ENCODE data around the gene CNTNAP1.

DNA sequence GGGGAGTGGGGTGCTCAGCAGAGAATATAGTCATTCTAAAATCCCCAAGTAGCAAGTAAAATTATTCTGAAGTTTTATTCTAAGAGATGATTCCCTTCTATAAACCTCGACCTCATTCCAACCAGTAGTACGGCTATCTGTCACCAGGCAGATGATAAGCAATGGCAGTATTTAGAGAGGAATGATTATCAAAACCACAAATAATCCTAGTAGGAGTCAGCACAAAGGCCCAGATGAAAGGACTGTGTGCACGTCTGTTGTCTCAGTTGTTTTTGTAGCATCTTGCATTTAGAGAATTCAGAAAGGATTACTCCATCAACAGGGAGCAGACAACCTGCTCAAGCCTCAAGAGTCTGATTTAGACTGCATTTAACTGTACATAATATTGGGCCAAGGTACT, 41.3 kb downstream of the CNTNAP1 start:
- TF ChIP-seq CBX3 (IDR thresholded peaks at IDR 0.05; ENCODE audit: low read depth) (no peak), POLR2A (IDR thresholded peaks at IDR 0.05; ENCODE audit: borderline replicate concordance, extremely low read depth, insufficient read depth, insufficient read length) (no peak), SIN3A (IDR thresholded peaks at IDR 0.05; ENCODE audit: low read depth) (no peak), YY1 (IDR thresholded peaks at IDR 0.05; ENCODE audit: extremely low read depth, insufficient replicate concordance, low read depth, low read length) (no peak), RAD21 (IDR thresholded peaks at IDR 0.05; ENCODE audit: low read depth) (no peak), SRF (IDR thresholded peaks at IDR 0.05; ENCODE audit: low read depth) (no peak), ATF3 (IDR thresholded peaks at IDR 0.05) (no peak), MAX (IDR thresholded peaks at IDR 0.05) (no peak), TCF7L2 (IDR thresholded peaks at IDR 0.05; ENCODE audit: borderline replicate concordance, extremely low read depth, insufficient read depth, insufficient read length) (no peak), POLR2AphosphoS5 (IDR thresholded peaks at IDR 0.05; ENCODE audit: low read depth, low read length) (no peak), EZH2 (IDR thresholded peaks at IDR 0.05) (no peak), ZNF274 (IDR thresholded peaks at IDR 0.05; ENCODE audit: low read depth, low read length) (no peak)
- TF ChIP-seq, protein P1, sequence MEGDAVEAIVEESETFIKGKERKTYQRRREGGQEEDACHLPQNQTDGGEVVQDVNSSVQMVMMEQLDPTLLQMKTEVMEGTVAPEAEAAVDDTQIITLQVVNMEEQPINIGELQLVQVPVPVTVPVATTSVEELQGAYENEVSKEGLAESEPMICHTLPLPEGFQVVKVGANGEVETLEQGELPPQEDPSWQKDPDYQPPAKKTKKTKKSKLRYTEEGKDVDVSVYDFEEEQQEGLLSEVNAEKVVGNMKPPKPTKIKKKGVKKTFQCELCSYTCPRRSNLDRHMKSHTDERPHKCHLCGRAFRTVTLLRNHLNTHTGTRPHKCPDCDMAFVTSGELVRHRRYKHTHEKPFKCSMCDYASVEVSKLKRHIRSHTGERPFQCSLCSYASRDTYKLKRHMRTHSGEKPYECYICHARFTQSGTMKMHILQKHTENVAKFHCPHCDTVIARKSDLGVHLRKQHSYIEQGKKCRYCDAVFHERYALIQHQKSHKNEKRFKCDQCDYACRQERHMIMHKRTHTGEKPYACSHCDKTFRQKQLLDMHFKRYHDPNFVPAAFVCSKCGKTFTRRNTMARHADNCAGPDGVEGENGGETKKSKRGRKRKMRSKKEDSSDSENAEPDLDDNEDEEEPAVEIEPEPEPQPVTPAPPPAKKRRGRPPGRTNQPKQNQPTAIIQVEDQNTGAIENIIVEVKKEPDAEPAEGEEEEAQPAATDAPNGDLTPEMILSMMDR (IDR thresholded peaks at IDR 0.05 in 2 of 3, conservative IDR thresholded peaks at IDR 0.05 in 1 of 3; ENCODE audit: borderline replicate concordance in 1 of 3, insufficient read depth in 1 of 3, low read depth in 2 of 3, low read length in 2 of 3), result no peak
- TF ChIP-seq, protein P2, sequence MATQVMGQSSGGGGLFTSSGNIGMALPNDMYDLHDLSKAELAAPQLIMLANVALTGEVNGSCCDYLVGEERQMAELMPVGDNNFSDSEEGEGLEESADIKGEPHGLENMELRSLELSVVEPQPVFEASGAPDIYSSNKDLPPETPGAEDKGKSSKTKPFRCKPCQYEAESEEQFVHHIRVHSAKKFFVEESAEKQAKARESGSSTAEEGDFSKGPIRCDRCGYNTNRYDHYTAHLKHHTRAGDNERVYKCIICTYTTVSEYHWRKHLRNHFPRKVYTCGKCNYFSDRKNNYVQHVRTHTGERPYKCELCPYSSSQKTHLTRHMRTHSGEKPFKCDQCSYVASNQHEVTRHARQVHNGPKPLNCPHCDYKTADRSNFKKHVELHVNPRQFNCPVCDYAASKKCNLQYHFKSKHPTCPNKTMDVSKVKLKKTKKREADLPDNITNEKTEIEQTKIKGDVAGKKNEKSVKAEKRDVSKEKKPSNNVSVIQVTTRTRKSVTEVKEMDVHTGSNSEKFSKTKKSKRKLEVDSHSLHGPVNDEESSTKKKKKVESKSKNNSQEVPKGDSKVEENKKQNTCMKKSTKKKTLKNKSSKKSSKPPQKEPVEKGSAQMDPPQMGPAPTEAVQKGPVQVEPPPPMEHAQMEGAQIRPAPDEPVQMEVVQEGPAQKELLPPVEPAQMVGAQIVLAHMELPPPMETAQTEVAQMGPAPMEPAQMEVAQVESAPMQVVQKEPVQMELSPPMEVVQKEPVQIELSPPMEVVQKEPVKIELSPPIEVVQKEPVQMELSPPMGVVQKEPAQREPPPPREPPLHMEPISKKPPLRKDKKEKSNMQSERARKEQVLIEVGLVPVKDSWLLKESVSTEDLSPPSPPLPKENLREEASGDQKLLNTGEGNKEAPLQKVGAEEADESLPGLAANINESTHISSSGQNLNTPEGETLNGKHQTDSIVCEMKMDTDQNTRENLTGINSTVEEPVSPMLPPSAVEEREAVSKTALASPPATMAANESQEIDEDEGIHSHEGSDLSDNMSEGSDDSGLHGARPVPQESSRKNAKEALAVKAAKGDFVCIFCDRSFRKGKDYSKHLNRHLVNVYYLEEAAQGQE (IDR thresholded peaks at IDR 0.05; ENCODE audit: low read depth), result no peak
